ENCODE measurements around the gene KCNK7.

GRCh38 chr11:65623177-65623576, 27.6 kb upstream of the KCNK7 start:
- no peak for TF ChIP-seq EZH2 (IDR thresholded peaks at IDR 0.05; ENCODE audit: low read depth, unreplicated experiment)
- TF ChIP-seq CTCF (conservative IDR thresholded peaks at IDR 0.05; ENCODE audit: low read depth in 2 of 2), result no peak
- TF ChIP-seq ETS1 (IDR thresholded peaks at IDR 0.05), result no peak
- TF ChIP-seq POLR2AphosphoS5 (IDR thresholded peaks at IDR 0.05; ENCODE audit: low read depth), result no peak
- no peak for TF ChIP-seq REST (IDR thresholded peaks at IDR 0.05; ENCODE audit: unreplicated experiment)
- no peak for TF ChIP-seq STAT1 (IDR thresholded peaks at IDR 0.05; ENCODE audit: unreplicated experiment)
- no peak for TF ChIP-seq CREB1 (CRISPR knock-in tag; IDR thresholded peaks at IDR 0.05; ENCODE audit: low read depth)
- TF ChIP-seq ZNF331 (CRISPR knock-in tag; IDR thresholded peaks at IDR 0.05; ENCODE audit: low read depth), result no peak
- no peak for TF ChIP-seq JUNB (IDR thresholded peaks at IDR 0.05; ENCODE audit: unreplicated experiment)
- TF ChIP-seq EZH2phosphoT487 (IDR thresholded peaks at IDR 0.05; ENCODE audit: unreplicated experiment), result no peak
- TF ChIP-seq ZNF114 (CRISPR knock-in tag; IDR thresholded peaks at IDR 0.05), result no peak

All from GM23338 (cell line).